CD4-positive, alpha-beta T cell (primary cell): ENCODE results near the gene PROCA1. TPM values are rescaled to one million over a fixed set of nuclear protein-coding genes. Genes with fewer than 3 reads are reported as not detected.

ENCODE experiments used
- ATAC-seq: fragments of 200-7000 bp; cut with Tn5 transposase; one replicate; pipeline ENCODE4 v1.10.0; 2022; ENCODE audit warnings: mild to moderate bottlenecking; ENCODE audit not compliant: poor library complexity
- CTCF ChIA-PET: fragments of 350-600 bp; sonication (Branson Sonifier 250); formaldehyde crosslinking; loops from one replicate; lab custom pipeline; 2021; ENCODE audit warnings: antibody characterized with exemption, inconsistent platforms; lab: Charles Lee
- POLR2A ChIA-PET: fragments of 350-600 bp; sonication (Branson Sonifier 250); formaldehyde crosslinking; loops from one replicate; lab custom pipeline; 2021; ENCODE audit warnings: antibody characterized with exemption, inconsistent platforms; lab: Charles Lee
- DNase-seq, 14 experiments: peaks; one replicate each; pipeline ENCODE4 v3.0.0-alpha.2; 2013 to 2020; ENCODE audit warnings: mixed read lengths in 2 of 14
- H3K27ac ChIP-seq, 2 donors: one replicate each; pipeline versions ENCODE4 v1.5.1 to v1.7.0; 2013; ENCODE audit warnings: low read length in 2 of 2, low read depth in 1 of 2, mild to moderate bottlenecking in 1 of 2
- H3K27me3 ChIP-seq, 2 experiments: 1 replicate in 1 of 2; 2 replicates in 1 of 2; pipeline versions ENCODE4 v1.6.1 to v1.7.0; 2013; ENCODE audit warnings: low read length in 2 of 2, control low read depth in 1 of 2, mild to moderate bottlenecking in 1 of 2, moderate library complexity in 1 of 2; ENCODE audit not compliant: insufficient read depth in 2 of 2, control insufficient read depth in 1 of 2
- H3K36me3 ChIP-seq: one replicate; pipeline ENCODE4 v1.6.1; 2013; ENCODE audit warnings: low read length, control low read depth; ENCODE audit not compliant: insufficient read depth
- H3K4me1 ChIP-seq: one replicate; pipeline ENCODE4 v1.6.1; 2013; ENCODE audit warnings: low read length, control low read depth; ENCODE audit not compliant: insufficient read depth
- H3K4me3 ChIP-seq: one replicate; pipeline ENCODE4 v1.5.1; 2013; ENCODE audit warnings: mild to moderate bottlenecking, low read length, moderate library complexity
- H3K9me3 ChIP-seq, 2 experiments: 1 replicate in 1 of 2; 2 replicates in 1 of 2; pipeline versions ENCODE4 v1.6.1 to v1.7.0; 2013; ENCODE audit warnings: low read length in 2 of 2, mild to moderate bottlenecking in 2 of 2, control low read depth in 1 of 2, moderate library complexity in 1 of 2; ENCODE audit not compliant: control insufficient read depth in 1 of 2, insufficient read depth in 1 of 2
- H3K27ac Mint-ChIP-seq: one replicate; pipeline ENCODE4 v1.8.0; 2020; ENCODE audit warnings: mixed read lengths
- H3K27me3 Mint-ChIP-seq: one replicate; pipeline ENCODE4 v1.8.0; 2021; ENCODE audit warnings: mixed read lengths
- H3K36me3 Mint-ChIP-seq: one replicate; pipeline ENCODE4 v1.8.0; 2021; ENCODE audit warnings: low read depth, mixed read lengths
- H3K4me1 Mint-ChIP-seq: one replicate; pipeline ENCODE4 v1.8.0; 2021; ENCODE audit warnings: low read depth, mixed read lengths
- H3K4me3 Mint-ChIP-seq: one replicate; pipeline ENCODE4 v1.8.0; 2020; ENCODE audit warnings: mild to moderate bottlenecking, mixed read lengths
- H3K9me3 Mint-ChIP-seq: one replicate; pipeline ENCODE4 v1.8.0; 2020; ENCODE audit warnings: mixed read lengths
- CTCF ChIP-seq: fragments of 200-600 bp; IDR thresholded peaks from one replicate; pipeline ENCODE4 v1.8.0; 2022; ENCODE audit warnings: antibody characterized with exemption, mild to moderate bottlenecking
- intact Hi-C, 2 experiments: fragments of 100-400 bp; cut with DNase I in 1 of 2; cut with micrococcal nuclease in 1 of 2; formaldehyde crosslinking; loops; one replicate each; pipeline versions ENCODE4 v1.15.1 to v1.9.0; 2023 to 2025; cut with DNase I, micrococcal nuclease
- total RNA-seq, 174 experiments: library from RNA in 2 of 174; stranded (reverse) in 2 of 174; gene quantifications; one replicate each; pipeline ENCODE4 v1.2.3 and lab custom pipeline; 2021 to 2026

The PROCA1 gene
- total RNA-seq, 2 experiments from 2014 or later, result 3.5 to 4.1 TPM

GRCh38 chr17:28735242-28735722 lies 23.6 kb upstream of the PROCA1 start:
- no peaks in the 10 kb centered on the region for H3K9me3 ChIP-seq
- peaks cover 16% of the 10 kb centered on the region for H3K4me1 ChIP-seq
- H3K4me3 ChIP-seq, result no peak overlapping the region
- Mint-ChIP-seq H3K9me3 (no peaks in the 10 kb centered on the region), H3K4me1 (peaks cover 12% of the 10 kb centered on the region), H3K27ac (no peak overlapping the region), H3K27me3 (no peaks in the 10 kb centered on the region), H3K4me3 (no peak overlapping the region), H3K36me3 (peaks cover 5% of the 10 kb centered on the region)
- ATAC-seq, result no peak
- CTCF ChIA-PET, result interaction anchor here (0.9 to 2.2 kb wide), 3 partner anchors 8 to 28 kb away, joined by 3 to 7 read pairs (median 4); no protein-coding TSS in a partner anchor
- no peak overlapping the region for H3K27ac ChIP-seq
- H3K27me3 ChIP-seq, result no peaks in the 10 kb centered on the region
- intact Hi-C loops, result no loop called here
- TF ChIP-seq CTCF, result no peak
- H3K36me3 ChIP-seq, result no peaks in the 10 kb centered on the region
- DNase-seq, result no peak
- POLR2A ChIA-PET, result no interaction called here

- H3K27me3 Mint-ChIP-seq, result no peaks in the 10 kb centered on the region
- H3K4me3 Mint-ChIP-seq, result no peak overlapping the region
- H3K9me3 Mint-ChIP-seq, result no peaks in the 10 kb centered on the region
- peaks cover 15% of the 10 kb centered on the region for H3K4me1 Mint-ChIP-seq
- TF ChIP-seq CTCF, result no peak
- POLR2A ChIA-PET, result no interaction called here
- CTCF ChIA-PET, result interaction anchor here (2.2 kb wide), 1 partner anchor 15 kb away, joined by 7 read pairs; no protein-coding TSS in a partner anchor
- Histone ChIP-seq H3K9me3 (no peaks in the 10 kb centered on the region), H3K4me3 (no peak overlapping the region), H3K4me1 (peaks cover 16% of the 10 kb centered on the region), H3K27me3 (no peaks in the 10 kb centered on the region), H3K27ac (no peak overlapping the region), H3K36me3 (no peaks in the 10 kb centered on the region)
- DNase-seq (peak in 1 of 14 experiments; percentile 5), ATAC-seq (no peak)
- H3K36me3 Mint-ChIP-seq, result peaks cover 5% of the 10 kb centered on the region
- no peak overlapping the region for H3K27ac Mint-ChIP-seq
- intact Hi-C loops, result no loop called here
Measured at GRCh38 chr17:28734712-28735241, 23.1 kb upstream of the PROCA1 start.

GRCh38 chr17:28733346-28733745 lies 21.7 kb upstream of the PROCA1 start:
- Histone ChIP-seq H3K4me3 (no peak overlapping the region), H3K4me1 (peaks cover 17% of the 10 kb centered on the region), H3K36me3 (no peaks in the 10 kb centered on the region), H3K27me3 (no peaks in the 10 kb centered on the region), H3K27ac (no peak overlapping the region), H3K9me3 (no peaks in the 10 kb centered on the region)
- H3K27ac Mint-ChIP-seq, result no peak overlapping the region
- POLR2A ChIA-PET, result no interaction called here
- H3K9me3 Mint-ChIP-seq, result no peaks in the 10 kb centered on the region
- no peaks in the 10 kb centered on the region for H3K27me3 Mint-ChIP-seq
- H3K4me1 Mint-ChIP-seq, result peaks cover 16% of the 10 kb centered on the region
- no peak for TF ChIP-seq CTCF
- DNase-seq (no peak), ATAC-seq (no peak)
- no peak overlapping the region for H3K4me3 Mint-ChIP-seq
- peaks cover 8% of the 10 kb centered on the region for H3K36me3 Mint-ChIP-seq
- intact Hi-C loops, result no loop called here
- CTCF ChIA-PET, result interaction anchor here (1.0 to 1.1 kb wide), 2 partner anchors 17 to 30 kb away, joined by 3 read pairs; no protein-coding TSS in a partner anchor
